Fibroblast of skin of left biceps (primary cell): Measurements from ENCODE around the gene PLA2G12B.
"Not testable (repeated sequence)": the region's sequence is repeated elsewhere in the genome, so short reads cannot be mapped to it uniquely, and the experiment has no call there.

Experiments
- DNase-seq, 2 experiments: peaks; one replicate each; pipeline ENCODE4 v3.0.0-alpha.2; 2013; ENCODE audit warnings: low read depth in 2 of 2

Gene PLA2G12B, protein sequence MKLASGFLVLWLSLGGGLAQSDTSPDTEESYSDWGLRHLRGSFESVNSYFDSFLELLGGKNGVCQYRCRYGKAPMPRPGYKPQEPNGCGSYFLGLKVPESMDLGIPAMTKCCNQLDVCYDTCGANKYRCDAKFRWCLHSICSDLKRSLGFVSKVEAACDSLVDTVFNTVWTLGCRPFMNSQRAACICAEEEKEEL

DNA sequence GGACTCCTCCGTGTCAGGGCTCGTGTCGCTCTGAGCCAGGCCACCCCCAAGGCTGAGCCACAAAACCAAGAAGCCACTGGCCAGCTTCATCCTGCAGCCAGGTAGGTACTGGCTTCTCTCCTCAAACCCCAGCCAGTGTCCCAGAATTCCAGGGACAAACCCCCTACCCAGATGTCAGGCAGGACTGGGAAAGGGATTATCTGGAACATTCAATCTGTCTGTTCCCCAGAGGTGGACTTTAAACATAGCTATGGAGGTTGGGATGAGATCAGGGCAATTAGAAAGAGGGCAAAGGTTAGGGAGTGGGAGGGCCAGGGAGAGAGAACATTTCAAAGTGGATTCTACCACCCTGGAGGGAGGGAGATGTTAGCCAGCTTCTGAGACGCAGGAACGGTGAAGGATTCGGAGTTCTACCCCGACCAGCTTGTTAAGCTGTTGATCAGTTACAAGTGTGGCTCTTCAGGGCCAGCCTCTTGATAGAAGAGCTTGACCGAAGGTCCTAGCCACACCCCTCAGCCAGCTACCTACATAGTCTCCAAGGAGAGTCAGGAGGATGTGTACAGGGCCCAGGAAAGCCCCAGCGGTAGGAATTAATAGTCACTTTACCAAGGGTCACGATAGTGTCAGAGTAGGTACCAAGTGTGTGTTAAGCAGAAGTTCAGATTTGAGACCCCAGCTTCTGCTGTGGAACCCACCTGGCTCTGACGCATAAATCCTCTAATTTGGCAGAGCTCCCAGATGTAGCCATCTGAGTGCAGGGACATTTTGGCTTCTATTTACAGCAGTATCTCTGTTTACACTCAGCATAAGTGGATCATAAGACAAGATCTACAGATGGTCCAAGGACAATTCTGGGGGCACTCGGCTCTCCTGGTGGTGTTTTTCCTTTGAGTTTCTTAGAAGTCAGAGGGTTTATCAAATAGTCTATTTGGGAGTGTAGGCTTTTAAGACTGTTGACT is at the start of gene PLA2G12B:
PLA2G12B (minus strand) TSS at position 211 of the 959 bp plus-strand sequence; CDS start at position 90, 121 bp downstream.
- no peak for DNase-seq

DNA sequence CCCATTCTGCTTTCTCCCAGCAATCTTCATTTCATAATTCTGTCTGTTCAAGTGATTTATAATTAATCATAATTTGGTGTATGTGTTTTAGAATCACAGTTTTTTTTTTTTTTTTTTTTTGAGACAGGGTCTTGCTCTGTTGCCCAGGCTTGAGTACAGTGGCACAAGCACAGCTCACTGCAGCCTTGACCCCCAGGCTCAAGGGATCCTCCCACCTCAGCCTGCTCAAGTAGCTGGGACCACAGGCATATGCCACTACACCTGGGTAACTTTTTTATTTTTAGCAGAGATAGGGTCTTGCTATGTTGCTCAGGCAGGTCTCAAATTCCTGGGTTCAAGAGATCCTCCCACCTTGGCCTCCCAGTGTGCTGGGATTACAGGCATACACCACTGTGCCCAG is 49.2 kb upstream of the PLA2G12B start:
- DNase-seq, result no peak

DNA sequence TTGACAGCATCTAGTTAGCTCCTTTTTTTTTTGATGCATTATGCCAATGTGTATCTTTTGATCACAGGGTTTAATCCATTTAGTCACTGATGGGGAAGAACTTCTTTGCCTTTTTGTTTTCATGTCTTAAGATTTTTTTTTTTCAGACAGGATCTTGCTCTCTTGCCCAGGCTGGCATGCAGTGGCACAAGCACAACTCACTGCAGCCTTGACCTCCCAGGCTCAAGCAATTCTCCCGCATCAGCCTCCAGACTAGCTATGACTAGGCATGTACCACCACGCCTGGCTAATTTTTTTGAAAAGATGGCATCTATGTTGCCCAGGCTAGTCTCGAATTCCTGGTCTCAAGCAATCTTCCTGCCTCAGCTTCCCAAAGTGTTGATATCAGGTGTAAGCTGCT is 46.4 kb upstream of the PLA2G12B start:
- DNase-seq, result no peak

DNA sequence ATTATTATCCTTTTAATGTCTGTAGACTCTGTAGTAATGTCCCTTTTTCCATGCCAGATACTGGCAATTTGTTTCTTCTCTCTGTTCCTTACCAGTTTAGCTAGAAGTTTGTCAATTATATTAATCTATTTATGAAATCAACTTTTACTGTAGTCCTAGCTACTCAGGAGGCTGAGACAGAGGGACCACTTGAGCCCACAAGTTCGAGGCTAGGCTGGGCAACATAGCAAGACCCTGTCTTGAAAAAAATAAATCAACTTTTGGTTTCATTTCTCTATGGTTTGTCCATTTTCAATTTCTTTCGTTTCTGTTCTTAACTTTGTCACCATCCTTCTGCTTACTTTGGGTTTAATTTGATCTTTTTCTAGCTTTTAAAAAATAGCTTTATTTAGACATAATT is 42.5 kb upstream of the PLA2G12B start:
- DNase-seq, result no peak

DNA sequence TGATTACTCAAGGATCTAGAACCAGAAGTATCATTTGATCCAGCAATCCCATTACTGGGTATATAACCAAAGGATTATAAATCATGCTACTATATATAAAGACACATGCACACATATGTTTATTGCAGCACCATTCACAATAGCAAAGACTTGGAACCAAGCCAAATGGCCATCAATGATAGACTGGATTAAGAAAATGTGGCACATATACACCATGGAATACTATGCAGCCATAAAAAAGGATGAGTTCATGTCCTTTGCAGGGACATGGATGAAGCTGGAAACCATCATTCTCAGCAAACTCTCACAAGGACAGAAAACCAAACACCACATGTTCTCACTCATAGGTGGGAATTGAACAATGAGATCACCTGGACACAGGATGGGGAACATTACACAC is 40.9 kb upstream of the PLA2G12B start:
- not testable (repeated sequence) for DNase-seq

DNA sequence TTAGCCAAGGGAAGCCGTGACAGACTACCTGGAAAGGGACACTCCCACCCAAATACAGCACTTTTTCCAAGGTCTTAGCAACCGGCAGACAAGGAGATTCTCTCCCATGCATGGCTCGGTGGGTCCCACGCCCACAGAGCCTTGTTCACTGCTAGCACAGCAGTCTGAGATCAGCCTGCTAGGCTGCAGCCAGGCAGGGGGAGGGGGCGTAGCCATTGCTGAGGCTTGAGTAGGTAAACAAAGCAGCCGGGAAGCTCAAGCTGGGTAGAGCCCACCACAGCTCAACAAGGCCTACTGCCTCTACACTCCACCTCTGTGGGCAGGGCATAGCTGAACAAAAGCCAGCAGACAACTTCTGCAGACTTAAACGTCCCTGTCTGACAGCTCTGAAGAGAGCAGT is 35.2 kb upstream of the PLA2G12B start:
- DNase-seq, result not testable (repeated sequence)

DNA sequence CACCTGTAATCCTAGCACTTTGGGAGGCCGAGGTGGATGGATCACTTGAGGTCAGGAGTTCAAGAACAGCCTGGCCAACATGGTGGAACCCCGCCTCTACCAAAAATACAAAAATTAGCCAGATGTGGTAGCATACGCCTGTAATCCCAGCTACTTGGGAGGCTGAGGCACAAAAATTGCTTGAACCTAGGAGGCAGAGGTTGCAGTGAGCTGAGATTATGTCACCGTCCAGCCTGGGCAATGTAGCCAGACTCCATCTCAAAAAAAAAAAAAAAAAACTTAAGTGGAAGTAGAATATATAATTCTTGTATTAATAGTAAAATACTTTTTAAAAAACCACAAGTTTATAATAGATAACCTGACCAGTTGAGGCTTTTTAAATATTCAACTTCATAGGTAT is 30.0 kb upstream of the PLA2G12B start:
- DNase-seq, result not testable (repeated sequence)

DNA sequence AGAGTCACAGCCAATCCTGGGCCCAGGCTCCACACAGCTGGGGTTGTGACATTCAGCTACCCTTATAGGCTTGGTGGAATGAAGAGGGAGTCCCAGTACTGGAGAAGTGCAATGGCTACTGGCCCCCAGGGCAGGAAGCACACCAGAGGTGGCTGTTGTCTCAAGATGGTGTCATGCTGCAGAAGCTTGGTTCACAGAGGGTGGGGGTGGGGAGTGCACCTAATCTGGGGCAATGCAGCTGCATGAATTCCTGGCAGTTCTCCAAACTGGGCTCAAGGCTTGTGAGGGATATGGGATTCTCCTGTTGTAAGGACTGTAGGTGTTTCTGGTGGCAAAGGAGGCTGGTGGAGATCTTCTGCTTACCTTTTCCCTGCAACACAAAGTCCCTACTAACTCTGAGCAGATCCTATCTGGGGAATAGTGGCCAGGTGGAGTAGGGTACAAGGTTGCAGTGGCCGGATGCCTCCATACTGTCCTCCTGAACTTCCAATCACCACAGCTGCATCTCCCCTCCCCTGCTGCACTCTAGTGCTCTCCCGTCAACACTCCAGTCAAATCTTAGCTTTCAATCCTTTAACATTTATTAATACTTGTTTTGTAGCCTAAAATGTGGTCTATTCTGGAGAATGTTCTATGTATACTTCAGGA is 27.4 kb upstream of the PLA2G12B start:
- DNase-seq, result no peak

DNA sequence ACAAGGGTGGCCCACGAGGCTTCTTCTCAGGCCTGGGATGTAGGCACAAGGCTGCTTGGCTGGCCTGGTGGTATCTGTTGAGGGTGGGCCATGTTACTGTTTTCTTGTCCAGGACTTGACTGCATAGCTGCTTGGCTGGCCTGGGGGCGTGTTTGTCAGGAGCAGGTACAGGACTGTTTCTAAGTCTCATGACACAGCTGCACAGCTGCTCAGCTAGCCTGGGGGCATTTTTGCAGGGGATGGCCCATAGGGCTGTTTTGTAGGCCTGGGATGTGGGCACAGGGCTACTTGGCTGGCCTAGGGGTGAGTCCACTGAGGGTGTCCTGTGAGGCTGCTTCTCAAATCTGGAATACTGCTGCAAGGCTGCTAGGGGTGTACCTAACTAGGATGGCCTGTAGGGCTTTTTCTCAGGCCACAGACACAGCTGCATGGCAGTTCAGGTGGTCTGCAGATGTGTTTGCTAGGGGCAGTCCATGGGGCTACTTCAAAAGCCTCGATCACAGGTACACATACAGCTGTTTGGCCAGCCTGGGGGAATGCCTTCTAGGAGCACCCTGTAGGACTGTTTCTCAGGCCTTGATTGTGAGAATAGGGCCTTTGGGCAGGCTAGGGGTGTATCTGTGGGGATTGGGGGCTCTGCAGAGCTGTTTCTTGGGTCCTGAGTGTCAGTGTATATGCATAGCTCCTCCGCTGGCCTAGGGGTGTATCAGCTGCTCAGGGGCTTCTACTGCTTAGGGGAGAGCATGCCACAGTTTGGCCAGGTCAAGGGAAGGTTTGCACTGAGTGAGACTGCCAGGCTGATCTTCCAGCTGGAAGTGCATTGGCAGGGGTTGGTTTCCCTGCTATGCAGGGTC is 26.6 kb upstream of the PLA2G12B start:
- no peak for DNase-seq

DNA sequence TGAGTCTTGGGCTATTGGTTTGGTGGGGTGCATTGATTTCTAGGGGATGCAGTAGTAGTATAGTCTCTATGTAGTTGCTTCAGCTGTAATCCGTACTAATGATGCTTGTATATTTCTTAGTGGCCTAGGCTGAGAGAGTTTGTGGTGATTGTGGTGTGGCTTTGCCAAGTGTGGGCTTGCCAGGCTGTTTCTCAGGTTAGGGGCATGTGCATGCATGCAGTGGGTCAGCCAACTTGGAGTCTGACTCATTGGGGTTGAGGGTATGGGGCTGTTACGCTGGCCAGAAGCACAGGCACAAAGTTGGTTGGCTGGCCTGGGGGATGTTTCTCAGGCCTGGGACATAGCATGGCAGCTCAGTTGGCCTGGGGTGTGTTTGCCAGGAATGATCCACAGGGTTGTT is 25.7 kb upstream of the PLA2G12B start:
- no peak for DNase-seq

DNA sequence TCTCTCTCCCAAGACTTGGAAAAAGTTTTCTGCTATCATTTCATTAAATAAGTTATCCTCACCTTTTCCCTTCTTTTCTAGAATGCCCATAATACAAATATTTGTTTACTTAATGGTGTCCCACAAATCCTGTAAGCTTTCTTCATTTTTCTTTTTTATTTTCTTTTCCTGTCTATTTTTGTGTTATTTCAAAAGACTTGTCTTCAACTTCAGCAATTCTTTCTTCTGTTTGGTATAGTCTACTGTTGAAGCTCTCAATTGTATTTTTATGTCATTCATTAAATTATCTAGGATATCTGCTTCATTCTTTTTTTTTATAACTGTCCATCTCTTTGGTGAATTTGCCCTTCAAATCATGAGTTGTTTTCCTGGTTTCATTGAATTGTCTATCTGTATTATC is 25.1 kb upstream of the PLA2G12B start:
- DNase-seq, result no peak

DNA sequence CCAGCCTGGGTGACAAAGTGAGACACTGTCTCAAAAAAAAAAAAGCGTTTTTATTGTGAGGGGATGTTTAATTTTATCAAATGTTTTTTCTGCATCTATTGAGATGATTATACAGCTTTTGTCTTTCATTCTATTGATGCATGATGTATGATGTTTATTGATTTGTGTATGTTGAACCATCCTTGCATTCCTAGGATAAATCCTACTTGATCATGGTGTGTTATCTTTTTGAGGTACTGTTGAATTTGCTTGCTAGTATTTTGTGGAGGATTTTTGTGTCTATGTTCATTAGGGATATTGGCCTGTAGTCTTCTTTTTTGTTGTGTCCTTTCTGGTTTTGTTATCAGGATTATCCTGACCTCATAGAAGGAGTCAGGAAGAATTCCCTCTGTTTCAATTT is 22.3 kb upstream of the PLA2G12B start:
- no peak for DNase-seq

DNA sequence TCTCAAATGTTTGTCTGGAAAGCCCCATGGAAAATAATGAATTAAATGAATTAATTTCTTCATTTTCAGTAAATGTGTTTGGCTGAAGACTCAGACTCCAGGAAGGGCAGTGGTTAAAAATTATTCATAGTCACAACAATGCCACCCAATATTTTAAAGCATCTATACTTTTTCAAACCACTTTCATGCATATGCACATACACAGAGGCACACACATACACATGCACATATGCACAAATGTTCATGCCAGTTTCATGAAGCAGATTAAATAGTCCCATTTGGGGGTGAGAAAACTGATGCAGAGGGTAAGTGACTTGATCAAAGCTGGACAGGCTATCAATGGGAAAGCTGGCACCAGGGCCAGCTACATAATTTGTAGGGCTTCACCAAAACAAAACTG is 1.4 kb upstream of the PLA2G12B start:
- DNase-seq, result no peak

DNA sequence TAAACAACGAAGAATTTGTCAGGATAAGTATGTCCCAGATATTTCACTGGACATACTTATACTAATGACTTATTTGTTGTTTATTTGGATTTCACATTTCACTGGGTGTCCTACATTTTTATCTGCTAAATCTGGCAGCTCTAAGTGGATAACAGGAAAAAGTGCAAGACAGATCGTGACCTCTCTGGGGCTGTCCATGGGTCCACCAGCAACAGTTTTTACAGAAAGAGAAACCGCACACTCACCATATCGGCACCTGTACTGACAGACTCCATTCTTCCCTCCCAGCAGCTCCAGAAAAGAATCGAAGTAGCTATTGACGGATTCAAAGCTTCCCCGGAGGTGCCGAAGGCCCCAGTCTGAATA is 393 bp downstream of the PLA2G12B start:
- DNase-seq, result no peak

DNA sequence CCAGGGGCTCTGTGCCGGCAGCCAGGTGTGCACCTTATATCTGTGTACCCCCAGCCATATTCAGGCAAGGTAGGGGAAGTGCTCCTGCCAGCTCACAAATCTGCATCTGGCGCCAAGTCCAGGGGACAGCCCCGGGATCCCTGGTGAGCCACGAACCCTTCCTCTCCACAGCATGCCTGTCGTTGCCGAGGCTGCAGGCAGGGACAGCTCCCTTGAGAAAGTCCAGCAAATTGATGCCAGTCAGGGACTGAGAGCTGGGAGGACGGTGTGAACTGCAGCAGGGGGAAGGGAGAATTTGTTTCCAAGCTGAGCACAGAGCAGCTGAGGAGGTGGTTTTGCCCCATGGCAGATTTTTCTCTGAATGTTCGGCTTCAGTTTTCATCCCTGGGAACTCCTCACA is 919 bp downstream of the PLA2G12B start:
- no peak for DNase-seq

DNA sequence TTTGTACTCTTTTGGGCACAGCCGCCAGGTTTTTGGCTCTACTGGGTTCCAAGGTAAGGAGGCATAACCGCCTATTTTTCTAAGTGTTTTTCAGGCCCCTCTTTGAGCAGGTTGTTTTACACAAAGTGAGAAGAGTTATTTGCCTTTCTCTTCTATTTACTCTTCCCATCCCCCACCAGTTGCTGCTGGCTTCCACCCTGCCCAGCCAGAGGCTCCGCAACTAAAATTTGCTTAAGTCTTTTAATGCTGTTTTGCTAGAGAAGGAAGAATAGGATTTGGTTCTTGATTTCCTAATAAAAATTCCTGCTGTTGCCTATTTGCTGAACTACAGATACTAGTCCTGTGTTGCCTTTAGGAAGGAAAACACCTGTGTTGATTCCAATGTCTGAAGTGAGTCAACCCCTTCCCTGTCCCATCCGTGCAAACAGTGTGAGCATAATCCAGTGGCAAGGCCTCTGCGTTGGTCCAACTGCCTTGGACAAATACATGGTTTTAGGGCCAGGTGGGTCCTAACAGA is 1.9 kb downstream of the PLA2G12B start:
- DNase-seq, result no peak

DNA sequence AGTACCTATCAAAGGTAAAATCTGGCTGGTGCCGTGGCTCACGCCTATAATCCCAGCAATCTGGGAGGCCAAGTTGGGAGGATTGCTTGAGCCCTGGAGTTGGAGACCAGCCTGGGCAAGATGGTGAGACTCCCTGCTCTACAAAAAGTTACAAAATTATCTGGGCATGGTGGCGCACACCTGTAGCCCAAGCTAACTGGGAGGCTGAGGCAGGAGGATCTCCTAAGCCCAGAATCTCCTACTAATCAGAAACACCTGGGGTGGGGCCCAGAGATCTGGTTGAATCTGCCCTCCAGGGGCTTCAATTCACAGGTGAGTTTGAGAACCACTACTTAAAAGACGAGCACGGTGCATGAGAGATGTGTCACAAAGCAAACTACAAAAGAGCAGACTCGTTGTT is 2.4 kb downstream of the PLA2G12B start:
- no peak for DNase-seq

DNA sequence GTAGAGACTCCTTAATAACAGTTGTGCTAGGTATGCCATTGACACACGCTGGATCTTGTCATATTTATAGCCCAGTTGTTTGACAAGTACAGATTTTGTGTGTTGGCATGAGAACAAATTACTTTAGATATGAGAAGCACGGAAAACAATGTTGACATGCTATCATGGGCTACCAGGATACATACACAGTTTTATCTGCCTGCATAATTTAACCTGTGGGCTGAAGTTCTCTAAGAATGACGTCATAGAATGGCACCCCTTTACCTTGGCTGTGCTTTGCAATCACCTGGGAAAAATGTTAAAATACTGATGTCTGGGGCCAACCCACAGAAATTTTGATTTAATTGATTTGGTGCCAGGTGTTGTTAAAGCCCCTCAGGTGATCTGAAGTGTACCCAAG is 2.8 kb downstream of the PLA2G12B start:
- no peak for DNase-seq

DNA sequence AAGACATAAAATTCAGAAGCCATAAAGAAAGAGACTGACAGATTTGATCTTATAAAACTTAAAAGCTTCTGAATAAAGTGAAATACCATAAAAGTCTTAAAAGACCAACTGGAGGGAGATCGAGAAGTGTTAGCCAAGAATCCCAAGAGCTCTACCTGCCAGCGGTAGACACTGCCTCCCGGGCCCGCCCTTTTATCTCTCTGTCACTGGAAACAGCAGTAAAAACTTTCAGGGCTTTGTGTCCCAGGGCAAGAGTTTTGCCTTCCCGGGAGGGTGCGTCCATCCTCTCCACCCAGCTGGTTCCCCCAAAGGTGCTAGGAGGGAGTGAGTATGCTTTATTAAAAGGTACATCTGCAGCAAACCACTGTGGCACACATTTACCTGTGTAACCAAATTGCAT is 5.8 kb downstream of the PLA2G12B start:
- no peak for DNase-seq

DNA sequence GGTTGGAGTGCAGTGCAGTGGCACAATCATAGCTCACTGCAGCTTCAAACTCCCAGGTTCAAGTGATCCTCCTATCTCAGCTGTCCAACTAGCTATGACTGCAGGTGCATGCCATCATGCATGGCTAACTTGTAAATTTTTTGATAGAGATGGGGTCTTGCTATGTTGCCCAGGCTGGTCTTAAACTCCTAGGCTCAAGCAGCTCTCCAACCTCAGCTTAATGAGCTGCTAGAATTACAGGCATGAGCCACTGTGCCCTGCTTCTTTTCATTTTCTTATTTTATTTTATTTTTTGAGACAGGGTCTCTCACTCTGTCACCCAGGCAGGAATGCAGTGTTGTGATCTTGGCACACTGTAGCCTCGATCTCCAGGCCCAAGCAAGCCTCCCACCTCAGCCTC is 7.6 kb downstream of the PLA2G12B start:
- no peak for DNase-seq

DNA sequence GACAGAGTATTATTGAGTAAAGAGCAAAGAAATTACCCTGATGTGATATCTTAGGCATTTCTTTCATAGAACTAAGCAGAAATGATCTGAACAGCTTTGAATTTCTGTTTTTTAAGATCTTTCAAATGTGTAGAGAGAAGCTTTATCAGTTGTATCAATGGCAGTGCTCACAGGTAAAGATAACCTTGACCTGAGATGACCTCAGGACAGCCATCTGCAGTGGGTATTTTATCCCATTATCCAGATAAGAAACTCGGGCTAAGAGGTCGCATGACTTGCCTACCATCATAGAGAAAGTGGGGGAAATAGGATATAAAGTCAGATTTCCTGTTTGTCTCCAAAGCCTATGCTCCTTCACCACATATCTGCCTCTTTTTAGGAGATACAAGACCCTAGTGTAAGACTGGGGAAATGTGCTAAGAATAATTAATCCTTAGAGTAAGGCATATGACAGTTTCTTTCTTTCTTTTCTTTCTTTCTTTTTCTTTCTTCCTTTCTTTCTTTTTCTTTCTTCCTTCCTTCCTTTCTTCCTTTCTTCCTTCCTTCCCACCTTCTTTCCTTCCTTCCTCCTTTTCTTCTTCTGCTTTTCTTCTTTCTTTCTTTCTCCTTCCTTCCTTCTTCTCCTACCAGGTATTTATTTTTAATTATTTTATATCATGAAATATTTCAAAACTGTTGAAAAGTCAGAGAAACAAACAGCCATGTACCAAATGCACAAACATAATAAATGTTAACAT is 10.9 kb downstream of the PLA2G12B start:
- DNase-seq, result no peak
